H1 (cell line): ENCODE data around the gene SLC35F6. TPM values are rescaled to one million over a fixed set of nuclear protein-coding genes. Genes with fewer than 3 reads are reported as not detected.
A peak's percentile ranks its signal among the peaks of the same experiment; 100 is the strongest.

ENCODE experiments used
- CTCF ChIA-PET: fragments of 300-600 bp; sonication (Branson Sonifier 250); formaldehyde crosslinking; loops from one replicate; lab custom pipeline; 2021; ENCODE audit not compliant: partially characterized antibody; lab: Charles Lee
- POLR2A ChIA-PET: fragments of 300-600 bp; sonication (Branson Sonifier 250); formaldehyde crosslinking; loops from one replicate; lab custom pipeline; 2021; ENCODE audit warnings: inconsistent platforms; ENCODE audit not compliant: partially characterized antibody; lab: Charles Lee
- DNase-seq, 2 experiments: peaks; one replicate each; pipeline versions ENCODE4 v3.0.0 to v3.0.0-alpha.2; 2010 to 2022; ENCODE audit warnings: low spot score in 2 of 2, low read depth in 1 of 2, mixed read lengths in 1 of 2
- FAIRE-seq: peaks from 2 replicates; lab custom pipeline; 2011; peaks lifted over from hg19 to GRCh38; lab: Jason Lieb, UNC
- H2AFZ ChIP-seq: 2 replicates; pipeline ENCODE4 v1.8.1; 2012; ENCODE audit warnings: low read length, inconsistent platforms
- H2AK5ac ChIP-seq: 2 replicates; pipeline ENCODE4 v1.6.1; 2013; ENCODE audit warnings: low read depth, low read length
- H2BK120ac ChIP-seq: replicated peaks from 2 replicates; pipeline ENCODE3; 2013; ENCODE audit warnings: low read depth, low read length, inconsistent platforms
- H2BK12ac ChIP-seq: 2 replicates; pipeline ENCODE4 v1.6.1; 2013; ENCODE audit warnings: low read depth, low read length
- H2BK15ac ChIP-seq: 2 replicates; pipeline ENCODE4 v1.6.1; 2013; ENCODE audit warnings: low read length
- H2BK20ac ChIP-seq: 2 replicates; pipeline ENCODE4 v1.6.1; 2013; ENCODE audit warnings: low read length
- H2BK5ac ChIP-seq: 2 replicates; pipeline ENCODE4 v1.6.1; 2013; ENCODE audit warnings: low read depth, low read length
- H3K14ac ChIP-seq: 2 replicates; pipeline ENCODE4 v1.6.1; 2013; ENCODE audit warnings: inconsistent platforms; ENCODE audit not compliant: insufficient read length
- H3K18ac ChIP-seq: 2 replicates; pipeline ENCODE4 v1.6.1; 2013; ENCODE audit warnings: low read length; ENCODE audit errors: extremely low read depth
- H3K23ac ChIP-seq: 2 replicates; pipeline ENCODE4 v1.6.1; 2013; ENCODE audit warnings: inconsistent platforms; ENCODE audit not compliant: insufficient read length
- H3K23me2 ChIP-seq: 2 replicates; pipeline ENCODE4 v1.6.1; 2013; ENCODE audit warnings: low read depth, low read length
- H3K27ac ChIP-seq: 2 replicates; pipeline ENCODE4 v1.6.1; 2011; ENCODE audit warnings: low read depth, low read length, inconsistent platforms
- H3K27me3 ChIP-seq, 4 experiments: replicated peaks in 1 of 4; 1 replicate in 1 of 4; 2 replicates in 3 of 4; pipeline versions ENCODE4 v1.6.1 to v1.8.1; 2011 to 2013; ENCODE audit warnings: low read length in 3 of 4, mild to moderate bottlenecking in 3 of 4, inconsistent platforms in 2 of 4, mixed read lengths in 2 of 4, moderate library complexity in 1 of 4; ENCODE audit not compliant: control insufficient read depth in 3 of 4, insufficient read depth in 3 of 4; ENCODE audit errors: extremely low read depth in 1 of 4
- H3K36me3 ChIP-seq, 4 experiments: 2 replicates each; pipeline versions ENCODE4 v1.6.1 to v1.8.1; 2011 to 2013; ENCODE audit warnings: mild to moderate bottlenecking in 4 of 4, low read length in 3 of 4, moderate library complexity in 2 of 4, control low read depth in 1 of 4, inconsistent platforms in 1 of 4; ENCODE audit not compliant: insufficient read depth in 4 of 4, control insufficient read depth in 2 of 4
- H3K4ac ChIP-seq: replicated peaks from 2 replicates; pipeline ENCODE3; 2013; ENCODE audit warnings: low read length, low read depth, mixed read lengths, inconsistent platforms; ENCODE audit not compliant: insufficient read length
- H3K4me1 ChIP-seq, 4 experiments: replicated peaks in 1 of 4; 1 replicate in 1 of 4; 2 replicates in 3 of 4; pipeline versions ENCODE4 v1.6.1 to v1.8.1; 2011 to 2013; ENCODE audit warnings: low read length in 3 of 4, inconsistent platforms in 2 of 4, mixed read lengths in 1 of 4; ENCODE audit not compliant: insufficient read depth in 4 of 4, control insufficient read depth in 3 of 4
- H3K4me2 ChIP-seq, 2 experiments: 2 replicates each; pipeline versions ENCODE4 v1.6.1 to v1.8.1; 2011 to 2013; ENCODE audit warnings: low read depth in 2 of 2, low read length in 2 of 2, control low read depth in 1 of 2, inconsistent platforms in 1 of 2, mild to moderate bottlenecking in 1 of 2; ENCODE audit not compliant: insufficient read depth in 1 of 2
- H3K4me3 ChIP-seq, 4 experiments: fragments of 200-600, 300-600 bp in 1 of 4; sonication (generic), shearing (Covaris generic), sonication (Bioruptor Twin) in 1 of 4; 2 replicates each; pipeline versions ENCODE4 v1.5.1 to v1.8.1; 2011 to 2016; ENCODE audit warnings: low read length in 4 of 4, low read depth in 3 of 4, control low read depth in 2 of 4, inconsistent platforms in 2 of 4, mild to moderate bottlenecking in 2 of 4, mixed read lengths in 1 of 4, moderate library complexity in 1 of 4; ENCODE audit not compliant: insufficient read depth in 2 of 4; ENCODE audit errors: extremely low read depth in 1 of 4
- H3K56ac ChIP-seq: replicated peaks from 2 replicates; pipeline ENCODE3; 2013; ENCODE audit warnings: low read depth, mild to moderate bottlenecking, mixed read lengths, low read length, inconsistent platforms; ENCODE audit not compliant: insufficient read length
- H3K79me1 ChIP-seq: 2 replicates; pipeline ENCODE4 v1.6.1; 2013; ENCODE audit warnings: low read depth, low read length, control low read depth
- H3K79me2 ChIP-seq, 2 experiments: 2 replicates each; pipeline versions ENCODE4 v1.6.1 to v1.8.1; 2012 to 2013; ENCODE audit warnings: low read length in 2 of 2, mild to moderate bottlenecking in 2 of 2, inconsistent platforms in 1 of 2; ENCODE audit not compliant: insufficient read depth in 2 of 2, control insufficient read depth in 1 of 2
- H3K9ac ChIP-seq, 4 experiments: replicated peaks in 1 of 4; 1 replicate in 1 of 4; 2 replicates in 3 of 4; pipeline versions ENCODE4 v1.6.1 to v1.8.1; 2011 to 2013; ENCODE audit warnings: low read depth in 3 of 4, low read length in 3 of 4, control low read depth in 2 of 4, mild to moderate bottlenecking in 2 of 4, moderate library complexity in 2 of 4, inconsistent platforms in 1 of 4; ENCODE audit errors: extremely low read depth in 1 of 4
- H3K9me3 ChIP-seq, 2 experiments: 2 replicates each; pipeline versions ENCODE4 v1.6.1 to v1.8.1; 2012 to 2013; ENCODE audit warnings: mild to moderate bottlenecking in 2 of 2, moderate library complexity in 2 of 2, control low read depth in 1 of 2, inconsistent platforms in 1 of 2, low read depth in 1 of 2, low read length in 1 of 2, mixed read lengths in 1 of 2; ENCODE audit not compliant: insufficient read depth in 2 of 2
- H4K20me1 ChIP-seq, 2 experiments: replicated peaks in 1 of 2; 2 replicates each; pipeline versions ENCODE3 to v1.8.1; 2011 to 2013; ENCODE audit warnings: inconsistent platforms in 2 of 2, low read length in 2 of 2, mild to moderate bottlenecking in 1 of 2; ENCODE audit not compliant: insufficient read depth in 2 of 2, control insufficient read depth in 1 of 2
- H4K5ac ChIP-seq: 2 replicates; pipeline ENCODE4 v1.6.1; 2013; ENCODE audit warnings: low read length, low read depth, mixed read lengths, inconsistent platforms; ENCODE audit not compliant: insufficient read length
- H4K8ac ChIP-seq: 2 replicates; pipeline ENCODE4 v1.8.0; 2013; ENCODE audit warnings: mild to moderate bottlenecking, moderate library complexity, low read length, inconsistent platforms; ENCODE audit not compliant: insufficient read depth; ENCODE audit errors: extremely low read depth
- H4K91ac ChIP-seq: replicated peaks from 2 replicates; pipeline ENCODE3; 2013; ENCODE audit warnings: low read length, mixed read lengths, inconsistent platforms; ENCODE audit not compliant: insufficient read length
- KDM4A ChIP-seq: IDR thresholded peaks from one replicate; pipeline ENCODE4 v1.7.1; 2012; ENCODE audit warnings: low read depth, mild to moderate bottlenecking, moderate library complexity, low read length, inconsistent platforms; ENCODE audit not compliant: severe bottlenecking
- KDM5A ChIP-seq: fragments of 200-600 bp; IDR thresholded peaks from 2 replicates; pipeline ENCODE4 v1.7.1; 2012; ENCODE audit warnings: mild to moderate bottlenecking, low read length, inconsistent platforms, mixed read lengths
- MAX ChIP-seq: IDR thresholded peaks from 2 replicates; pipeline ENCODE4 v1.6.1; 2012; ENCODE audit warnings: inconsistent platforms
- PHF8 ChIP-seq: fragments of 200-600 bp; sonication (generic); conservative IDR thresholded peaks from 2 replicates; pipeline ENCODE4 v1.7.1; 2012; ENCODE audit warnings: low read depth, mild to moderate bottlenecking, inconsistent platforms, low read length, moderate library complexity
- POLR2AphosphoS5 ChIP-seq: IDR thresholded peaks from 2 replicates; pipeline ENCODE4 v1.6.1; 2011; ENCODE audit warnings: low read depth, low read length
- RAD21 ChIP-seq, 2 experiments: IDR thresholded peaks in 1 of 2; conservative IDR thresholded peaks in 1 of 2; 2 replicates each; pipeline ENCODE4 v1.6.1; 2011; ENCODE audit warnings: low read depth in 2 of 2, low read length in 2 of 2, improper control_type of control experiment in 1 of 2, inconsistent platforms in 1 of 2, mild to moderate bottlenecking in 1 of 2, moderate library complexity in 1 of 2
- RFX5 ChIP-seq: IDR thresholded peaks from 2 replicates; pipeline ENCODE4 v1.6.1; 2011; ENCODE audit warnings: low read depth, low read length, improper control_type of control experiment, borderline replicate concordance
- SIN3A ChIP-seq, 2 experiments: IDR thresholded peaks in 1 of 2; conservative IDR thresholded peaks in 1 of 2; 2 replicates each; pipeline ENCODE4 v1.6.1; 2011 to 2012; ENCODE audit warnings: low read length in 2 of 2, improper control_type of control experiment in 1 of 2, low read depth in 1 of 2, mild to moderate bottlenecking in 1 of 2
- ZNF274 ChIP-seq: IDR thresholded peaks from 2 replicates; pipeline ENCODE4 v1.7.0; 2012; ENCODE audit warnings: low read length, borderline replicate concordance; ENCODE audit errors: extremely low read depth
- WGBS, 2 experiments: shearing (Covaris generic) in 1 of 2; methylation state at CpG; one replicate each; pipeline versions ENCODE4 v1.1.6 to v1.1.7; 2013 to 2015; ENCODE audit warnings: low lambda C conversion rate in 2 of 2, mixed read lengths in 2 of 2, inconsistent platforms in 1 of 2, low coverage in 1 of 2, missing lambda C conversion rate in 1 of 2; ENCODE audit not compliant: insufficient replicate concordance in 2 of 2, insufficient coverage in 1 of 2, insufficient read length in 1 of 2; ENCODE audit errors: extremely low coverage in 1 of 2, missing lambda C conversion rate in 1 of 2; 5-methylcytosine and 5-hydroxymethylcytosine counted together
- polyA plus RNA-seq, 7 experiments: library from polyadenylated mRNA; depleted of rRNA in 3 of 7; stranded (reverse) in 5 of 7; unstranded in 2 of 7; fragments of >200 nt in 5 of 7; fragments of 200-250 nt in 2 of 7; gene quantifications; 1 replicate in 5 of 7; 2 replicates in 1 of 7; 4 replicates in 1 of 7; pipeline versions ENCODE4 v1.2.1 to v1.2.3, GENCODE V29; 2011 to 2013; ENCODE audit warnings: missing spikeins in 2 of 7, mixed read lengths in 2 of 7
- total RNA-seq: library from RNA; stranded (reverse); fragmentation: NEBNext Ultra II Directional; extraction: Animal tissue kit (Norgen Biotek cat#: 25700); gene quantifications from 2 replicates; pipeline ENCODE4 v1.2.1, GENCODE V29; 2021
- TF ChIP-seq, protein P1 (sequence below), 3 experiments: IDR thresholded peaks; 1 replicate in 2 of 3; 2 replicates in 1 of 3; pipeline versions ENCODE4 v1.5.1 to v1.6.1; 2011; ENCODE audit warnings: low read length in 3 of 3, mild to moderate bottlenecking in 3 of 3, inconsistent platforms in 2 of 3, low read depth in 1 of 3, moderate library complexity in 1 of 3; ENCODE audit not compliant: insufficient read depth in 1 of 3; ENCODE audit errors: control extremely low read depth in 1 of 3

Gene SLC35F6
- total and polyA plus RNA-seq, 2 of the 8 experiments (the other 6 are each of a cell fraction or from before 2014, with no cell fraction given): 11.2 to 13.5 TPM

- H3K23ac ChIP-seq: no peak overlapping the region
- H3K14ac ChIP-seq: no peak overlapping the region
- no peak overlapping the region for H2AFZ ChIP-seq
- no peak overlapping the region for H4K8ac ChIP-seq
- ChIA-PET CTCF (interaction anchor here (0.7 to 14.9 kb wide), 13 partner anchors 7 to 220 kb away, joined by 3 to 367 read pairs (median 4); no protein-coding TSS in a partner anchor), POLR2A (no interaction called here)
- no peak for FAIRE-seq
- no peak overlapping the region for H4K5ac ChIP-seq
- H3K4me3 ChIP-seq: no peak overlapping the region
- H4K20me1 ChIP-seq: no peaks in the 10 kb centered on the region
- no peak overlapping the region for H3K56ac ChIP-seq
- H3K23me2 ChIP-seq: no peaks in the 10 kb centered on the region
- no peak overlapping the region; the same call in 1 of the 2 replicates for H3K18ac ChIP-seq
- H3K9me3 ChIP-seq: no peaks in the 10 kb centered on the region
- H3K27ac ChIP-seq: no peak overlapping the region
- no peak overlapping the region for H3K4me2 ChIP-seq
- no peaks in the 10 kb centered on the region for H3K79me1 ChIP-seq
- H3K27me3 ChIP-seq: no peaks in the 10 kb centered on the region
- H2BK120ac ChIP-seq: no peak overlapping the region
- no peak overlapping the region for H3K4ac ChIP-seq
- H2AK5ac ChIP-seq: no peak overlapping the region
- H4K91ac ChIP-seq: no peak overlapping the region
- no peak overlapping the region for H2BK12ac ChIP-seq
- no peak for DNase-seq
- no peaks in the 10 kb centered on the region for H3K36me3 ChIP-seq
- 78% methylated on average over 8 of the region's 8 CpGs; no CpG with 5 or more reads in 1 of the 2 experiments for WGBS, 2 experiments
- peak overlapping the region; percentile 72; the same call in 1 of the 2 replicates for H2BK15ac ChIP-seq
- no peaks in the 10 kb centered on the region for H3K79me2 ChIP-seq
- H2BK20ac ChIP-seq: no peak overlapping the region
- H2BK5ac ChIP-seq: 0 out of 2 replicates have a peak overlapping the region, but pooled peaks have one; percentile 12
- no peaks in the 10 kb centered on the region for H3K4me1 ChIP-seq
- H3K9ac ChIP-seq: no peak overlapping the region
- TF ChIP-seq RAD21 (IDR thresholded peaks at IDR 0.05 in 1 of 2, conservative IDR thresholded peaks at IDR 0.05 in 1 of 2; ENCODE audit: low read depth in 2 of 2, low read length in 2 of 2) (peak in 1 of 2 experiments; percentile 22; a peak in 1 of 4 replicates), PHF8 (no peak), RFX5 (no peak), KDM4A (no peak), MAX (peak; percentile 53), KDM5A (no peak), ZNF274 (no peak), SIN3A (conservative IDR thresholded peaks at IDR 0.05 in 1 of 2, IDR thresholded peaks at IDR 0.05 in 1 of 2; ENCODE audit: low read depth in 1 of 2, low read length in 2 of 2) (0 out of 4 replicates have a peak, but pooled peaks of 1 of the 2 experiments have one; percentile 42), POLR2AphosphoS5 (no peak)
- TF ChIP-seq, protein P1, sequence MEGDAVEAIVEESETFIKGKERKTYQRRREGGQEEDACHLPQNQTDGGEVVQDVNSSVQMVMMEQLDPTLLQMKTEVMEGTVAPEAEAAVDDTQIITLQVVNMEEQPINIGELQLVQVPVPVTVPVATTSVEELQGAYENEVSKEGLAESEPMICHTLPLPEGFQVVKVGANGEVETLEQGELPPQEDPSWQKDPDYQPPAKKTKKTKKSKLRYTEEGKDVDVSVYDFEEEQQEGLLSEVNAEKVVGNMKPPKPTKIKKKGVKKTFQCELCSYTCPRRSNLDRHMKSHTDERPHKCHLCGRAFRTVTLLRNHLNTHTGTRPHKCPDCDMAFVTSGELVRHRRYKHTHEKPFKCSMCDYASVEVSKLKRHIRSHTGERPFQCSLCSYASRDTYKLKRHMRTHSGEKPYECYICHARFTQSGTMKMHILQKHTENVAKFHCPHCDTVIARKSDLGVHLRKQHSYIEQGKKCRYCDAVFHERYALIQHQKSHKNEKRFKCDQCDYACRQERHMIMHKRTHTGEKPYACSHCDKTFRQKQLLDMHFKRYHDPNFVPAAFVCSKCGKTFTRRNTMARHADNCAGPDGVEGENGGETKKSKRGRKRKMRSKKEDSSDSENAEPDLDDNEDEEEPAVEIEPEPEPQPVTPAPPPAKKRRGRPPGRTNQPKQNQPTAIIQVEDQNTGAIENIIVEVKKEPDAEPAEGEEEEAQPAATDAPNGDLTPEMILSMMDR (IDR thresholded peaks at IDR 0.05; ENCODE audit: control extremely low read depth in 1 of 3, insufficient read depth in 1 of 3, low read depth in 1 of 3, low read length in 3 of 3): peak in 1 of 3 experiments; percentile 28; a peak in 1 of 4 replicates
Observed at GRCh38 chr2:26740890-26741302, 23.2 kb upstream of the SLC35F6 start.
